ENCODE data around the gene SLC25A19. TPM values are rescaled to one million over a fixed set of nuclear protein-coding genes. Genes with fewer than 3 reads are reported as not detected.

SLC25A19 gene
- total and polyA plus RNA-seq, 2 experiments from 2014 or later = 12.2 to 13.2 TPM

DNA sequence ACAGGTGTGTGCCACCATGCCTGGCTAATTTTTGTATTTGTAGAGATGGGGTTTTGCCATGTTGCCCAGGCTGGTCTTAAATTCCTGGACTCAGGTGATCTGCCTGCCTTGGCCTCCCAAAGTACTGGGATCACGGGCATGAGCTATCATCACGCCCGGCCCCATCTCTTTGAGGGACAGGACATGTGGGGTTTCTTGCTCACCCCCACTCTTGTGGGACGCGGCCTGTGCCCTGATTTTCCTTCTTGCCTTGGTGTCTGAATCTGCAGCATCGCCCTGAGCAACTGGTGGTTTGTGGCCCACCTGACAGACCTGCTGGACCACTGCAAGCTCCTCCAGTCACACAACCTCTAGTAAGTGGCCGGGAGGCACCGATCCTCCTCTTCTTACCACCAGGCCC, 58.2 kb downstream of the SLC25A19 start:
- no peak overlapping the region for H3K4me3 ChIP-seq
- TF ChIP-seq, protein P1, sequence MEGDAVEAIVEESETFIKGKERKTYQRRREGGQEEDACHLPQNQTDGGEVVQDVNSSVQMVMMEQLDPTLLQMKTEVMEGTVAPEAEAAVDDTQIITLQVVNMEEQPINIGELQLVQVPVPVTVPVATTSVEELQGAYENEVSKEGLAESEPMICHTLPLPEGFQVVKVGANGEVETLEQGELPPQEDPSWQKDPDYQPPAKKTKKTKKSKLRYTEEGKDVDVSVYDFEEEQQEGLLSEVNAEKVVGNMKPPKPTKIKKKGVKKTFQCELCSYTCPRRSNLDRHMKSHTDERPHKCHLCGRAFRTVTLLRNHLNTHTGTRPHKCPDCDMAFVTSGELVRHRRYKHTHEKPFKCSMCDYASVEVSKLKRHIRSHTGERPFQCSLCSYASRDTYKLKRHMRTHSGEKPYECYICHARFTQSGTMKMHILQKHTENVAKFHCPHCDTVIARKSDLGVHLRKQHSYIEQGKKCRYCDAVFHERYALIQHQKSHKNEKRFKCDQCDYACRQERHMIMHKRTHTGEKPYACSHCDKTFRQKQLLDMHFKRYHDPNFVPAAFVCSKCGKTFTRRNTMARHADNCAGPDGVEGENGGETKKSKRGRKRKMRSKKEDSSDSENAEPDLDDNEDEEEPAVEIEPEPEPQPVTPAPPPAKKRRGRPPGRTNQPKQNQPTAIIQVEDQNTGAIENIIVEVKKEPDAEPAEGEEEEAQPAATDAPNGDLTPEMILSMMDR (IDR thresholded peaks at IDR 0.05; ENCODE audit: low read depth, low read length) = no peak
- H3K36me3 ChIP-seq = peaks cover 54% of the 10 kb centered on the region
- H3K4me1 ChIP-seq (ENCODE audit: low read depth) = no peaks in the 10 kb centered on the region
- no peaks in the 10 kb centered on the region for H3K9me3 ChIP-seq (ENCODE audit: low read depth)
- H3K27ac ChIP-seq = no peak overlapping the region
- DNase-seq (ENCODE audit: low read depth in 1 of 2, low spot score in 1 of 2) = no peak
- no peaks in the 10 kb centered on the region for H3K27me3 ChIP-seq

DNA sequence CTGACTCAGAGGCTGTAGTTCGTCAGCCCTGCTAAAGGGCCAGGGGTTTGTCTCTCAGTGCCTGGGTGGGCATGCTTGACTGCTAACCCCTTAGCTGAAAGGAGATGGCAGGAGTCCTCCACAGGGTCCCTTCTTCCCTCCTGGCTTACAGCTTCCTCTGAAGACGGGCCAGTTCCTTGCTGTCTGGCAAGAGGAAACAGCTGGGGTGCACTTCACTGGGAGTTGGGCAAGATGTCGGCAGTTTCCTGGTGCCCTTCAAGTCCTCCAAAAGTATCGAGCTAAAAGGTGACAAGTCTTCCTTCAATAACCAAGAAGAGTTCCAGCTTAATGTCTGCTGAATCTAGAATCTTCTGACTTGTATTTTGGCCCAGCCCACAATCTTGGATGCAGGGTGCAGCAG, 60.4 kb downstream of the SLC25A19 start:
- Histone ChIP-seq H3K4me3 (no peak overlapping the region), H3K4me1 (ENCODE audit: low read depth) (no peaks in the 10 kb centered on the region), H3K27ac (no peak overlapping the region), H3K27me3 (no peaks in the 10 kb centered on the region), H3K9me3 (ENCODE audit: low read depth) (no peaks in the 10 kb centered on the region), H3K36me3 (peaks cover 50% of the 10 kb centered on the region)
- no peak for DNase-seq (ENCODE audit: low read depth in 1 of 2, low spot score in 1 of 2)
- TF ChIP-seq, protein P1 (IDR thresholded peaks at IDR 0.05; ENCODE audit: low read depth, low read length) = no peak

DNA sequence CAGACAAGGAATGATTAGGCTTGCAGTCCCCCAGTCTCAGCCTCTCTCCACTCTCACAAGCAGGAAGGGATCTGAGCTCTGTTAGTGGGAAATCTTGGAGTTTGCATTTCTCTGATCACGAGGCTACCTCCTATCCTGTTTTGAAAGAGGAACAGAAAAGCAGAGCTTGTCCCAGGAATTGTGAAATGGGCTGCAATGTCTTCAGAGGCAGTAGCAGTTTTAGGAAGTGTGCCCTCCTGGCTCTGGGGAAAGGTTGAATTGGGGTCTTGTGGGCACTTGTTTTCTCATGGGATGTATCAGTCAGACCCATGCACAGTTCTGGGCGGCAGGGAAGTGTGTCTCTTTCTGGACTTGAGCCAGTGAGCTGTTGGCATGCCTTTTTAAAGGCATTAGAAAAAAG, 60.9 kb downstream of the SLC25A19 start:
- no peaks in the 10 kb centered on the region for H3K27me3 ChIP-seq
- H3K4me1 ChIP-seq (ENCODE audit: low read depth) = no peaks in the 10 kb centered on the region
- TF ChIP-seq, protein P1 (IDR thresholded peaks at IDR 0.05; ENCODE audit: low read depth, low read length) = no peak
- no peak overlapping the region for H3K27ac ChIP-seq
- no peak overlapping the region for H3K4me3 ChIP-seq
- no peak for DNase-seq (ENCODE audit: low read depth in 1 of 2, low spot score in 1 of 2)
- H3K36me3 ChIP-seq = peaks cover 53% of the 10 kb centered on the region
- H3K9me3 ChIP-seq (ENCODE audit: low read depth) = no peaks in the 10 kb centered on the region

DNA sequence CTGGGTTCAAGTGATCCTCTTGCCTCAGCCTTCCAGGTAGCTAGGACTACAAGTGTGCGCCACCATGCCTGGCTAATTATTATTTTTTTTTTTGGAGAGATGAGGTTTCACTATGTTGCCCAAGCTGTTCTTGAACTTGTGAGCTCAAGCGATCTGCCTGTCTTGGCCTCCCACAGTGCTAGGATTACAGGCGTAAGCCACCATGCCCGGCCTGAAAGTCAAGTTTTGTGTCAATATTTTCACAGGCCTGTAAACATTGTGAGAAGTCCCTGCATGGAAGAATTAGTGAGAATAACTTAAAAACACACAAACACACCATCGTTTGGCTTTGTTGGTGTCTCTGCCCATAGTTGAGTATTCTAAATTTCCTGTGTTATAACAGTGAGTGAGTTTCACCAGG, 61.5 kb downstream of the SLC25A19 start:
- TF ChIP-seq, protein P1 (IDR thresholded peaks at IDR 0.05; ENCODE audit: low read depth, low read length) = no peak
- H3K27me3 ChIP-seq = no peaks in the 10 kb centered on the region
- H3K36me3 ChIP-seq = peaks cover 50% of the 10 kb centered on the region
- H3K4me1 ChIP-seq (ENCODE audit: low read depth) = no peaks in the 10 kb centered on the region
- H3K9me3 ChIP-seq (ENCODE audit: low read depth) = no peaks in the 10 kb centered on the region
- no peak for DNase-seq (ENCODE audit: low read depth in 1 of 2, low spot score in 1 of 2)
- H3K4me3 ChIP-seq = no peak overlapping the region
- no peak overlapping the region for H3K27ac ChIP-seq

DNA sequence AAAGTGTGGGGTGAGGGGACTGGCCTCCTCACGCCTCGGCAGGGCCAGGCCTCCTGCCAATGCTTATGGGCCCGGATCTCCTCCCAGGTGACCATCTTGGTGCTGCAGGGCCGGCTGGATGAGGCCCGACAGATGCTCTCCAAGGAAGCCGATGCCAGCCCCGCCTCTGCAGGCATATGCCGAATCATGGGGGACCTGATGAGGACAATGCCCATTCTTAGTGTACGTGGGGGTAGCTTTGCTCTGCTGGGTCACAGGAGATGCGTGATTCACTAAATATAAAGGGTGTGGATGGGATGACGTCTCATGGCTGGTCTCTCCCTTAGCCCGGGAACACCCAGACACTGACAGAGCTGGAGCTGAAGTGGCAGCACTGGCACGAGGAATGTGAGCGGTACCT, 64.2 kb downstream of the SLC25A19 start:
- Histone ChIP-seq H3K4me3 (no peak overlapping the region), H3K36me3 (peaks cover 32% of the 10 kb centered on the region), H3K27me3 (no peaks in the 10 kb centered on the region), H3K27ac (no peak overlapping the region), H3K9me3 (ENCODE audit: low read depth) (no peaks in the 10 kb centered on the region), H3K4me1 (ENCODE audit: low read depth) (no peaks in the 10 kb centered on the region)
- no peak for DNase-seq (ENCODE audit: low read depth in 1 of 2, low spot score in 1 of 2)
- TF ChIP-seq, protein P1 (IDR thresholded peaks at IDR 0.05; ENCODE audit: low read depth, low read length) = no peak

Other genes with a start within 250 kb of the SLC25A19 start
- gene ATP5PD, start 242.5 kb downstream of the SLC25A19 start, total RNA-seq = 411 and 666 TPM in 2 replicates
- gene ATP5PD, start 242.5 kb downstream of the SLC25A19 start, polyA plus RNA-seq = 603 and 732 TPM in 2 replicates
- 23.9 and 24.4 TPM in 2 replicates for gene KCTD2, start 242.2 kb downstream of the SLC25A19 start, total RNA-seq
- gene KCTD2, start 242.2 kb downstream of the SLC25A19 start, polyA plus RNA-seq = 20.7 and 22.4 TPM in 2 replicates
- 32.2 and 47.1 TPM in 2 replicates for gene SLC16A5, start 201.5 kb downstream of the SLC25A19 start, total RNA-seq
- 9.9 and 18.8 TPM in 2 replicates for gene SLC16A5, start 201.5 kb downstream of the SLC25A19 start, polyA plus RNA-seq
- gene ARMC7, start 179.5 kb downstream of the SLC25A19 start, total RNA-seq = 8.8 and 10.0 TPM in 2 replicates
- 5.7 and 6.5 TPM in 2 replicates for gene ARMC7, start 179.5 kb downstream of the SLC25A19 start, polyA plus RNA-seq
- 204 and 233 TPM in 2 replicates for gene NT5C, start 157.7 kb downstream of the SLC25A19 start, total RNA-seq
- 168 and 174 TPM in 2 replicates for gene NT5C, start 157.7 kb downstream of the SLC25A19 start, polyA plus RNA-seq
- 175 and 209 TPM in 2 replicates for gene JPT1, start 134.9 kb downstream of the SLC25A19 start, total RNA-seq
- gene JPT1, start 134.9 kb downstream of the SLC25A19 start, polyA plus RNA-seq = 136 and 201 TPM in 2 replicates
- gene SUMO2, start 106.5 kb downstream of the SLC25A19 start, total RNA-seq = 91.3 and 109 TPM in 2 replicates
- 485 and 542 TPM in 2 replicates for gene SUMO2, start 106.5 kb downstream of the SLC25A19 start, polyA plus RNA-seq
- 23.4 and 32.7 TPM in 2 replicates for gene NUP85, start 83.8 kb downstream of the SLC25A19 start, total RNA-seq
- 51.9 and 59.0 TPM in 2 replicates for gene NUP85, start 83.8 kb downstream of the SLC25A19 start, polyA plus RNA-seq
- 33.5 and 35.3 TPM in 2 replicates for gene GGA3, start 27.8 kb downstream of the SLC25A19 start, total RNA-seq
- gene GGA3, start 27.8 kb downstream of the SLC25A19 start, polyA plus RNA-seq = 25.6 and 30.0 TPM in 2 replicates
- 64.8 and 81.6 TPM in 2 replicates for gene MRPS7, start 27.6 kb downstream of the SLC25A19 start, total RNA-seq
- 179 and 198 TPM in 2 replicates for gene MRPS7, start 27.6 kb downstream of the SLC25A19 start, polyA plus RNA-seq
- 35.6 and 47.9 TPM in 2 replicates for gene MIF4GD, start 18.2 kb downstream of the SLC25A19 start, total RNA-seq
- 75.4 and 75.8 TPM in 2 replicates for gene MIF4GD, start 18.2 kb downstream of the SLC25A19 start, polyA plus RNA-seq
- gene GRB2, start 116.2 kb upstream of the SLC25A19 start, total RNA-seq = 113 and 198 TPM in 2 replicates
- gene GRB2, start 116.2 kb upstream of the SLC25A19 start, polyA plus RNA-seq = 115 and 132 TPM in 2 replicates
- gene TMEM94, start 167.2 kb upstream of the SLC25A19 start, total RNA-seq = 87.1 and 105 TPM in 2 replicates
- gene TMEM94, start 167.2 kb upstream of the SLC25A19 start, polyA plus RNA-seq = 74.2 and 93.5 TPM in 2 replicates
- 24.4 and 31.2 TPM in 2 replicates for gene CASKIN2, start 226.1 kb upstream of the SLC25A19 start, total RNA-seq
- 18.1 and 27.3 TPM in 2 replicates for gene CASKIN2, start 226.1 kb upstream of the SLC25A19 start, polyA plus RNA-seq
- 70.5 and 88.8 TPM in 2 replicates for gene TSEN54, start 227.1 kb upstream of the SLC25A19 start, total RNA-seq
- gene TSEN54, start 227.1 kb upstream of the SLC25A19 start, polyA plus RNA-seq = 52.8 and 64.4 TPM in 2 replicates
- 28.1 and 40.3 TPM in 2 replicates for gene LLGL2, start 236.3 kb upstream of the SLC25A19 start, total RNA-seq
- 35.2 and 45.5 TPM in 2 replicates for gene LLGL2, start 236.3 kb upstream of the SLC25A19 start, polyA plus RNA-seq

Measured in cardiac muscle cell (in vitro differentiated cells and primary cell).